Lower lobe of right lung (tissue), 2 donors: Measurements from ENCODE around the gene FLT3LG. TPM values are rescaled to one million over a fixed set of nuclear protein-coding genes. Genes with fewer than 3 reads are reported as not detected.
"Not testable (repeated sequence)": the region's sequence is repeated elsewhere in the genome, so short reads cannot be mapped to it uniquely, and the experiment has no call there.

ENCODE experiments used
- ATAC-seq, 2 donors: fragments of 200-7000 bp; cut with Tn5 transposase; one replicate each; pipeline ENCODE4 v1.9.1; 2020 to 2022; ENCODE audit warnings: mild to moderate bottlenecking in 2 of 2, moderate library complexity in 2 of 2
- DNase-seq: peaks from one replicate; pipeline ENCODE4 v3.0.0-alpha.2; 2020
- H3K27ac ChIP-seq: fragments of 200-600 bp; one replicate; pipeline ENCODE4 v1.8.0; 2022
- H3K27me3 ChIP-seq: fragments of 200-600 bp; one replicate; pipeline ENCODE4 v1.8.0; 2022; ENCODE audit warnings: low read depth
- H3K36me3 ChIP-seq: fragments of 200-600 bp; one replicate; pipeline ENCODE4 v1.8.0; 2022; ENCODE audit warnings: mild to moderate bottlenecking
- H3K4me1 ChIP-seq: fragments of 200-600 bp; one replicate; pipeline ENCODE4 v1.8.0; 2022
- H3K4me3 ChIP-seq: fragments of 200-600 bp; one replicate; pipeline ENCODE4 v1.8.0; 2022; ENCODE audit warnings: mild to moderate bottlenecking
- H3K9me3 ChIP-seq: fragments of 200-600 bp; one replicate; pipeline ENCODE4 v1.8.0; 2022
- intact Hi-C: fragments of 100-400 bp; cut with DNase I; formaldehyde crosslinking; loops from one replicate; pipeline ENCODE4 v1.11.0; 2022
- total RNA-seq: library from RNA; stranded (reverse); fragmentation: NEBNext Ultra II Directional; extraction: Animal tissue kit (Norgen Biotek cat#: 25700); gene quantifications from one replicate; pipeline ENCODE4 v1.2.1, GENCODE V29; 2021
- TF ChIP-seq, protein P1 (sequence below): fragments of 200-600 bp; IDR thresholded peaks from one replicate; pipeline ENCODE4 v1.8.0; 2022; ENCODE audit warnings: antibody characterized with exemption, mild to moderate bottlenecking
- donor health status: DM: no; HTN: yes; CAD: no; lungs with severe emphysema.

FLT3LG gene
- total RNA-seq, 1 donor from 2014 or later, result 12.8 TPM

- Histone ChIP-seq H3K27ac (no peak overlapping the region), H3K27me3 (no peaks in the 10 kb centered on the region), H3K36me3 (peaks cover 41% of the 10 kb centered on the region), H3K4me1 (peaks cover 16% of the 10 kb centered on the region), H3K9me3 (no peaks in the 10 kb centered on the region), H3K4me3 (no peak overlapping the region)
- DNase-seq, result no peak
- intact Hi-C loops, result no loop called here
- ATAC-seq, result no peak
- TF ChIP-seq, protein P1, sequence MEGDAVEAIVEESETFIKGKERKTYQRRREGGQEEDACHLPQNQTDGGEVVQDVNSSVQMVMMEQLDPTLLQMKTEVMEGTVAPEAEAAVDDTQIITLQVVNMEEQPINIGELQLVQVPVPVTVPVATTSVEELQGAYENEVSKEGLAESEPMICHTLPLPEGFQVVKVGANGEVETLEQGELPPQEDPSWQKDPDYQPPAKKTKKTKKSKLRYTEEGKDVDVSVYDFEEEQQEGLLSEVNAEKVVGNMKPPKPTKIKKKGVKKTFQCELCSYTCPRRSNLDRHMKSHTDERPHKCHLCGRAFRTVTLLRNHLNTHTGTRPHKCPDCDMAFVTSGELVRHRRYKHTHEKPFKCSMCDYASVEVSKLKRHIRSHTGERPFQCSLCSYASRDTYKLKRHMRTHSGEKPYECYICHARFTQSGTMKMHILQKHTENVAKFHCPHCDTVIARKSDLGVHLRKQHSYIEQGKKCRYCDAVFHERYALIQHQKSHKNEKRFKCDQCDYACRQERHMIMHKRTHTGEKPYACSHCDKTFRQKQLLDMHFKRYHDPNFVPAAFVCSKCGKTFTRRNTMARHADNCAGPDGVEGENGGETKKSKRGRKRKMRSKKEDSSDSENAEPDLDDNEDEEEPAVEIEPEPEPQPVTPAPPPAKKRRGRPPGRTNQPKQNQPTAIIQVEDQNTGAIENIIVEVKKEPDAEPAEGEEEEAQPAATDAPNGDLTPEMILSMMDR, result no peak
Measured at GRCh38 chr19:49459388-49459787, 14.6 kb upstream of the FLT3LG start.

- H3K9me3 ChIP-seq, H3K27ac ChIP-seq, H3K27me3 ChIP-seq, DNase-seq, intact Hi-C loops, ATAC-seq, H3K4me1 ChIP-seq, H3K4me3 ChIP-seq: not testable (repeated sequence)
- H3K36me3 ChIP-seq, result peaks cover 58% of the 10 kb centered on the region
Measured at GRCh38 chr19:49461130-49461529, 12.9 kb upstream of the FLT3LG start.

DNA sequence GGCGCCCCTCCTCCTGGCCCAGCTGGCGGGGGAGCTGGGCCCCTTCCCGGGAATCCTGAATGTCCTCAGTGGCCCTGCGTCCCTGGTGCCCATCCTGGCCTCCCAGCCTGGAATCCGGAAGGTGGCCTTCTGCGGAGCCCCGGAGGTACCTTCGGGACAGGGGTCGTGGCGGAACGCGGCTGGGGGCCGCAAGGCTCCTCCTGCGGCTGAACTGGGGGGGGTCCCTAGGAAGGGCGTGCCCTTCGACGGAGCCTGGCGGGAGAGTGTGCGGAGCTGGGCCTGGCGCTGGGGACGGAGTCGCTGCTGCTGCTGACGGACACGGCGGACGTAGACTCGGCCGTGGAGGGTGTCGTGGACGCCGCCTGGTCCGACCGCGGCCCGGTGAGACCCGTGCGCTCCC lies 12.4 kb upstream of the FLT3LG start:
- H3K27ac ChIP-seq, result no peak overlapping the region
- no peak for DNase-seq
- intact Hi-C loops, result no loop called here
- no peaks in the 10 kb centered on the region for H3K9me3 ChIP-seq
- H3K4me3 ChIP-seq, result no peak overlapping the region
- H3K4me1 ChIP-seq, result peaks cover 8% of the 10 kb centered on the region
- H3K27me3 ChIP-seq, result no peaks in the 10 kb centered on the region
- TF ChIP-seq, protein P1, result no peak
- no peak for ATAC-seq
- H3K36me3 ChIP-seq, result peaks cover 62% of the 10 kb centered on the region

- DNase-seq, result no peak
Measured at GRCh38 chr19:49462492-49462891, 11.5 kb upstream of the FLT3LG start.

GRCh38 chr19:49463960-49464740 lies 9.9 kb upstream of the FLT3LG start:
- Histone ChIP-seq H3K27ac (no peak overlapping the region), H3K4me3 (no peak overlapping the region), H3K27me3 (no peaks in the 10 kb centered on the region), H3K9me3 (no peaks in the 10 kb centered on the region), H3K36me3 (peaks cover 70% of the 10 kb centered on the region), H3K4me1 (peaks cover 11% of the 10 kb centered on the region)
- intact Hi-C loops, result no loop called here
- DNase-seq, result no peak
- ATAC-seq, result no peak
- TF ChIP-seq, protein P1, result no peak

More at GRCh38 chr19:49462492-49462891, 11.5 kb upstream of the FLT3LG start:
- TF ChIP-seq, protein P1, result no peak
- H3K27ac ChIP-seq, result no peak overlapping the region
- intact Hi-C loops, result no loop called here
- ATAC-seq, result no peak
- H3K9me3 ChIP-seq, result no peaks in the 10 kb centered on the region
- peaks cover 8% of the 10 kb centered on the region for H3K4me1 ChIP-seq
- H3K27me3 ChIP-seq, result no peaks in the 10 kb centered on the region
- no peak overlapping the region for H3K4me3 ChIP-seq
- peaks cover 70% of the 10 kb centered on the region for H3K36me3 ChIP-seq

GRCh38 chr19:49465371-49465770 lies 8.6 kb upstream of the FLT3LG start:
- no peaks in the 10 kb centered on the region for H3K27me3 ChIP-seq
- H3K36me3 ChIP-seq, result peaks cover 65% of the 10 kb centered on the region

More at GRCh38 chr19:49465371-49465770, 8.6 kb upstream of the FLT3LG start:
- Histone ChIP-seq H3K9me3 (no peaks in the 10 kb centered on the region), H3K4me3 (no peak overlapping the region), H3K4me1 (peaks cover 20% of the 10 kb centered on the region), H3K27ac (no peak overlapping the region)
- intact Hi-C loops, result no loop called here
- TF ChIP-seq, protein P1, result no peak
- no peak for ATAC-seq
- DNase-seq, result no peak
